PC-3 (cell line): ENCODE results near the gene NBAS.

Experiments used
- CTCF ChIP-seq: fragments of 300-600 bp; sonication (generic); conservative IDR thresholded peaks from 2 replicates; pipeline ENCODE4 v1.5.1; 2017; ENCODE audit warnings: antibody characterized with exemption, low read depth, mild to moderate bottlenecking, low read length
- EZH2 ChIP-seq: fragments of 300-600 bp; sonication (generic); IDR thresholded peaks from one replicate; pipeline ENCODE4 v1.6.1; 2017; ENCODE audit warnings: antibody characterized with exemption, mild to moderate bottlenecking, low read length; ENCODE audit not compliant: unreplicated experiment
- EZH2phosphoT487 ChIP-seq: fragments of 300-600 bp; sonication (generic); IDR thresholded peaks from 2 replicates; pipeline ENCODE4 v1.6.1; 2018; ENCODE audit warnings: mild to moderate bottlenecking, antibody characterized with exemption, low read length, borderline replicate concordance

- no peak for TF ChIP-seq CTCF
- no peak for TF ChIP-seq EZH2
- no peak for TF ChIP-seq EZH2phosphoT487
Measured at GRCh38 chr2:15472133-15472532, 89.0 kb downstream of the NBAS start.
